Left kidney (tissue), 2 donors: Measurements from ENCODE around the gene MEOX1. TPM values are rescaled to one million over a fixed set of nuclear protein-coding genes. Genes with fewer than 3 reads are reported as not detected.

ENCODE experiments used
- DNase-seq: peaks from one replicate; pipeline ENCODE4 v3.0.0-alpha.2; 2013
- polyA plus RNA-seq: library from polyadenylated mRNA; unstranded; fragments of 120-200 nt; gene quantifications from one replicate; pipeline ENCODE4 v1.2.1, GENCODE V29; 2013; ENCODE audit not compliant: insufficient read length

Gene MEOX1
- polyA plus RNA-seq, 1 donor = 15.5 TPM

DNA sequence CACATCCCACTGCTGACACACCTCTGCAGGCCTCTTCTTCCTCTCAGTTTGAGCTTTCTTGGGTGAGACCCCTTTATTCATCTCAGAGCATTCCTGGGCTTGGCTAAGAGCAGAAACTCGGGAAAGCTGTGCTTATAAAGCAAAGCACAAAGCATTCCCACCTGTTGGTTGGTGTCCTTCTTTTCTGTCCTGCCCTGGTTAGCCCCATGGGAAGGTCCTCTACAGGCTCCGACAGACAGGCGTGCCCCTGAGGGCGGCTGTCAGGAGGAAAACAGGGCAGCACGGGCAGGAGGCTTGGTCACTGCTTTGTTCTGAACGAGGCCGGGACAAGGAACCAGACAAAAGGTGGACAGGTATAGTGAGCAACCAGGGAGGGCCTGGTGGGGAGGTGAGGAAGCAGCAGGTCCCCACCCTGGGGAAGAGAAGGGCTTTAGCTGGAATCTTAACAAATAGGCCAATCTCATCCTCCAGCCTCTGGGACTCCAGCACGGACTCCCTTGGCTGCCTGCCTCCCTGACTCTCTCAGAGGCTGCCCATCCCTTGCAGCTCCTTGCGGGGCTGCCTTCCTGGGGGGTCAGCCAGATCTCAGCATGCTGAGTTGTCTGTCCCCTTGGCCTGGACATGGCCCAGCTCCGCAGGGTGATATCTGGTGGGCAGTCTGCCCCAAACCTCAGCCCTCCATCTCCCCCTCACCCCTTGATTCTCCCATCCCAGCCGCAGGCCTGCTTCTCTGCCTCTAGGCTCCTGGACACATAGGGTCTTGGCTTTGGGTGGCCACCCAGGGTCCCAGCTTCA lies 1.7 kb downstream of the MEOX1 start:
- DNase-seq = no peak

DNA sequence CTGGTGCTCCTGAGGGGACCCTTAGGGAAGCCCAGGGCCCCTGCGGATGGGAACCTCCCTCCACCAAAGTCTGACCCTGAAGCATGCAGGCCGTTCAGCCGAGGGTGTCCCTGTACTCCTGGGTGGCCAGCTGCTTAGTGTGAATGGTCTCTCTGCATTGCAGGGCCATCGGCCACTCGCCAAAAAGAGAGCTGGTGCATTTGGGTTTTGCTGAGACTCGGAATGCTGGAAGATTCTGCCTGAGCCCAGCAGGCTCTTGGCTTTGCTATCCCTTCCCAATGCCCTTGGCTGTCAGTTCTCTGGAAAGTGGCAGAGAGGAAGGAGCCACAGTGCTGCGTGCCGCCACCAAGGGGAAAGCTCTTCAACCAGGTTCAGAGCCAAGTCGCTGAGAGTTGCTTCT lies 2.8 kb downstream of the MEOX1 start:
- DNase-seq = no peak

DNA sequence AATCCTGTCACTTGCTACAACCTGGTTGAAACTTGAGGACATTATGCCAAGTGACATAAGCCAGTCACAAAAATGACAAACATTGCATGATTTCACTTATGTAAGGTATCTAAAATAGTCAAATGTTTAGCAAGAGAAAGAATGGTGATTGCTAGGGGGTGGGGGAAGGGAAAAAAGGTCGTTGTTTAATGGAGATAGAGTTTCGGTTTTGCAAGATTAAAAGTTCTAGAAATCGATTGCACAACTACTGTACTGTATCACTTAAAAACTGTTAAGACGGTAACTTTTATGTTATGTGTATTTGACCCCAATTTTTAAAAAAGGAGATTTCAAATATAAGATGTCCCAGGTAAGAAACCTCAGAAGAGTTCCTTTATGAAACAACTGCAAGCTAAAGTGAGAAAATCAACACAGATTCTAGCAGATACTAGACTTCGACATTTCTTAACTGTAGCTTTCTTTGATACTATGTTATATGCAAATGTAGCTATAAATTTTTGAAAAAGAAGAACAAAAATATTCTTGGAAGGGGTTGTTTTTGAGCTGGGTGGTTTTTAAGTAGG lies 5.9 kb downstream of the MEOX1 start:
- no peak for DNase-seq

DNA sequence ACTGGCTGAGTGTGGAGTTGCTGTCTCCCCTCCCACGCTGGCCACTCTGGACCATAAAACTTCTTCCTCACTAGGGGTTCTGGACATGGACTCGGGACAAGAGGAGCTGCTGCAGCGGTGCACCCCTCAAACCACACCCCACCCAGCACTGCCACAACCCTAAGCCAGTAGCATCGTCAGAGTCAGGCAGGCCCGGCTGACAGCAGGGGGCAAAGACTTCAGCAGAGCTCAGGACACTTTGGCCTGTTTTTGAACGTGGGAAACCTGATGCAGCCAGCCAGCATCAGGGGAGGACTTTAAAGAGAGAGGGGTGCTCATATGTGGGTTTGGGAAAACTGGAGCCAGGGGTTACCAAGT lies 9.6 kb downstream of the MEOX1 start:
- DNase-seq = no peak

DNA sequence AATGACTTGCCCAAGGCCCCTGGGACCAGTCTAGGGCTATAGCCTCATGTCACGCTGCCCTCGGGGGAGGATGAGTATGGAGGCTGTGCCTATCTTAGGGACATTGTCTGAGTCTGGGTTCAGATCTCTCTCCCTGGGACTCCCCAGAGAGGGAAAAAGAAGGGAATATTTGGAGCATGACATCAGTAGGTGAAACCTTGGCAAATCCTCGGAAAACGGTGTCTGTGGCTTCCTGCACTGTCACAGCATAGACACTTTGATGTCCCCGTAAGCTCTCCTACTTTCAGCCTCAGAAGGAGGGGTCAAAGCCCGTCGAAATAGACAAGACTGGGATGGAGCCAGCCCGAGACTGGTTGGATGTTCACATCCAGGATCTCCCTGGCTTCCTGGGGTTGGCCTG lies 11.3 kb downstream of the MEOX1 start:
- no peak for DNase-seq

DNA sequence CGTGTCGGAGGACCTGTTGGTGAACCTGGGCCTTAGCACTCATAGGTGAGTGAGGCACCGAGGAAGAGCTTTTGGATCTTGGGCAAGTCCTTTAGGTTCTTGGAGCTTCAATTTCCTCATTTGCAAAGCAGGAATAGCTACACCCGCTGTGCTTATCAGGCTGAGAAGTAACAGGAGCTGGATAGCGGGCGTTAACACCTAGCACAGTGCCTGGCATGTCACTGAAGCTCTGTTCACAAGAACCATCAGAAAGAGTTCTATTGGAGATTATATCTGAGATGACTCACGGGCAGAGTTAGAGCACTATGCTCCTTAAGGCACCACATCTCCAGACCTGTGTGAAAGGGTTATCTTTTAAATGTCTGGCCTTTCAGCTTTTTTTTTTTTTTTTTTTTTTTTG lies 12.8 kb downstream of the MEOX1 start:
- no peak for DNase-seq

DNA sequence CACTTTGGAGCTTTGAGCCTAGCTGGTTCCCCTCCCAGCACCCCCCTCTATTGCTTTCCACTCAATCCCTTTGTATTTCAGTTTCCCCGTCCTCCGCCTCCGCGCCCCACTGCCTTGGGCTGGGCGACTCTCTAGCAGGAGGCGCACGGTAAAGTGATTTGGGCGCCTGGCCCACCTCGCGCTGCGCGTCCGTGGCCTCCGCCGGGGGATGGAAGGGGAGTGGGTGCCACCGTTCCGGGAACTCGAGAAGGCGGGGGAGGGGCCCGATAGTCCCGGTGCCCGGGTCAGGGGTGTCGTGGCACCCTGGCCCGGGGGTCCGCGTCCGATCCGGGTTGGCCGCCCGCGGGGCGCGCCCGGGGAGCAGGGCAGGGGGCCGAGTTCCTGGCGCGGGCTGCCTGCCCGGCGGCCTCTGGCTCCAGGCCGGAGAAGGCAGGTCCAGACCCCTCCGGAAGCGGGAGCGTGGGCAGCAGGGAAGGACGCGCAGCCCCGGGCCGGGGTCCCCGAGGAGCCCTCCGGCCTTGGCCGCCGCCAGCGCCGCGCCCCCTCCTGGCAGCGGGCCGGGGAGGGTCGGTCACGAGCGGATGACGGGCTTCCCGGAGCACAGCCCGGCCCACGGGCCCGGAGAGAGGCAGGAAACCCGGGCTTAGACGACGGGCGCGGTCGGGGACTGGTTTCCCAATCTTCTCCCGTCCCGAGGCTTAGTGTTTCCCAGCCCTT lies 15.8 kb downstream of the MEOX1 start:
- DNase-seq = no peak

DNA sequence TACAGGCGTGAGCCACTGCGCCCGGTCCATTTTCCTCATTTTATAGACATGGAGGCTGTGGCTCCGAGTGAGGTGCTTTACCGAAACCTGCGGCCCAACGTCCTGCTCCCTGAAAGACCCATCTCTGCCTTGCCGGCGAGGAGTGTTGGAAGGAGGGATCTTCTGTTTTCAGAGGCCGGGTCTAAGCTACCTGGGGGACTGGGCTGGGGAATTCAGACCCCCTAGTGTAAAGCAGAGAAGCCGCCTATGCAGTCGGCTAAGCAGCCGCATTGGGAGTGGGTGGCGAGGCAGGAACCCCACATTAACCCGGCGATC lies 16.3 kb downstream of the MEOX1 start:
- no peak for DNase-seq

DNA sequence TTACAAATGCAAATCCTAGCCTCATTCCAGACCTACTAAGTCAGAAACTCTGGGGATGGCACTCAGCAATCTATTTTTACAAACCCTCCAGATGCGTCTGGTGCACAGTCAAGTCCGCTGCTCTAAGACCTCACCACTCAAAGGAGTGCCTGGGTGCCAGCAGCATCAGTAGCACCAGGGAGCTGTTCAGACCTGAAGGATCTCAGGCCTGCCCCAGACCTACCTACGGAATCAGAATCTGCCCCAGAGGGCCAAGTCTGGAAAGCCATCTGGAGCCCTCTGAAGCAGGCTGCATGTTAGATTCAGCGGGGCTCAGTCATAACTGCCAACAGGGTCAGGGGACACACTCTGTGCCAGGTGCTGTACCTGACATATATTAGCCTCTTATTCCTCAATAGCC lies 17.6 kb downstream of the MEOX1 start:
- DNase-seq = no peak

DNA sequence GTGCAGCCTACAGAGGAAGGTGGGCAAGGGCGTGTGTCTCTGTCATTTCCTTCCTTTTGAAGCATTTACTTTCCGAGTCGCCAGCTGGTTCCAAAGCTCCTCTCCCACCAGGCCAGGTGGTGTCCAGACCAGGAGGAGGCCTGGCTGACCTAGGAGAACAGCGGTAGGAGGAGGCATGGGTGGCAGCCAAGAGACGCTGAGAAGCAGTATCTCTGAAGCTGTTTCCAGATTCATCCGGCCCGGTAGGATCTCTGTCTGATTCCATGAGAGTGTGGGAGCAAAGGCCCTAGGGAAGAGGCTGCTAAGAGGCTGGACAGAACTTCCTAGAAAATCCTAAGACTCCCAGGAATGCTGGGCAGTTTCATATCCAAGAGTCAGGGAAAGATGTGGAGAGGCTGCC lies 20.3 kb downstream of the MEOX1 start:
- DNase-seq = no peak

DNA sequence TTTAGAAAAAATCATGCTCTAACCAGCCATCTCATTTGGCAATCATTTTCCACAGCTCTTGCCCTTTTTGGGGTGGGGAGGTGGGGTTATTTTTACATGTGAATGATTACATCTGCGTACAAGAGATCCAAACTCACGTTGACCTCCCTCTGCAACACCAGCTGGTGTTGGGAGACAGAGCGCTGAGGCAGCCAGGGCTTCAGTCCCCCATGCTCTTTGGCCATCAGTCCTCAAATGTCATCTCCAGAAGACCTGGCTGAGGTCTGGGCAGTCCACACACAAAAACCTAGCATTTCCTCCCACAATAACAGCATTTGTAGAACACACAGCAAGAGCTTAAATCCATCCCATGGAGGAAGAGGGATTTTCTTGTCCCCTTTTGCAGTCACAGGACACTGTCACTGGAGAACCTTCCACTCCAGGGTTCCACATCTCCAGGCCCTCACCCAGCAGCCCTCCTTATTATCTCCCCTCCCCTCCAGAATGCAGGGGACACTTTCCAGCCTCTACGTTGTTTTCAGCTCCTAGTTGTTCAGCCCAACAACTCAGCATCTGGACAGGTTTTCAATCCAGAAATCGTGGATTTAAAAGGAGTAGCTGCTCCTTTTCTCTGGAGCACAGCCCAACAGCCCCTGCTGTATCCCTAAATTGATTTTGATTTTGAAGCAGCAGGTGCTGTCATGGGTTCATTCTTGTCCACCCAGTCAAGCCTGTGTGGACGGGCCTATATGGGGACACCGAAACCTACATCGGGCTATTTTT lies 21.1 kb downstream of the MEOX1 start:
- no peak for DNase-seq

DNA sequence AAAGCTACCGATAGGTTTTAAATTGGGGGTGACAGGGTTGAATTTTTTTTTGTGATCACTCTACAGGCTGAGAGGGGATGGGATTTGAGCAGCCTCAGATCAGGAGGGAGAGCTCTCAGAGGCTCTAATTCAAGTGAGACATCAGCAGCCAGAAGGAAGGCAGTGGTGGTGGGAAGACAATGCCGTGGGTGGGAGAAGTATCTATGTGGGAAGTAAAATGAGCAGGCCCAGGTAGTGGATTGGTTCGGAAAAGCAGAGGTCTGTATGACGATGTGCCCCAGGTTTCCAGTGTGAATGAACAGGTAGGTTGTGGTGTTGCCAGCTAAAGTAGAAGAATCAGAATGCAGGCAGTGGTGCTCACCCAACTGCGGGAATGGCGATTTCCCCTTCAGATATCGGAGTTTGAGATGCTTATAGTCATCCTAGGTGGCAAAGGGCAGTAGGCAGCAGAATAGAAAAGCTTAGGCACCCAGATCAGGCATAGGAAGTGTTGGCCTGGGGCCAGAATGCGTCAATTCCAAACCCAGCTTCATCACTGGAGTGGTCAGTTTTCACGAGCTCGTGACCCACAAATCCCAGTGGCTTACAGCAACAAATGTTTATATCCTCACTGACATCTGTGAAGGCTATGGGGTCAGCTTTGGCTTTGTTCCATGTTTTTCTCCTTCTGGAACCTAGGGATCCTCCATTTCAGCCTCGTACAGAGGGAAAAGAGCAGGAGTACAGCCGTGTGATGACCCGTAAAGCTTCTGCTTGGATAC lies 24.0 kb downstream of the MEOX1 start:
- DNase-seq = no peak

DNA sequence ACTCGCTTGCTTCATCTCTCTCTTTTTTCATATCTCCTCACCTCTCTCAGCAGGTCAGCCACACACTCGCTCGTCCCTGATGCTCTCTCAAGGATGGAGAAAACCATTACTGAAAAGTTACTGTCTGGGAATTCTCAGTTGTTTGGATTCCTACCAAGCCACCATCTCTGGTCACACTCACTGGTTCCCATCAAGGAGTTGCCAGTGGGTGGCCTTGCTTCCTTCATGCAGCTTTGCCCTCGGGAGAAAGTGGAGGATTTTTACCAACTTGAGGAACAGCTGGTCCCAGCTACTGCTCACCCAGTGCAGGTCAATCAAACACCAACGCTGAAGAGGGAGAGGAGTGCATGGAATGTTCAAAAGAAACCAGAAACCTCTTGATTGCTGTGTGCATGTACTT lies 25.3 kb downstream of the MEOX1 start:
- DNase-seq = no peak

DNA sequence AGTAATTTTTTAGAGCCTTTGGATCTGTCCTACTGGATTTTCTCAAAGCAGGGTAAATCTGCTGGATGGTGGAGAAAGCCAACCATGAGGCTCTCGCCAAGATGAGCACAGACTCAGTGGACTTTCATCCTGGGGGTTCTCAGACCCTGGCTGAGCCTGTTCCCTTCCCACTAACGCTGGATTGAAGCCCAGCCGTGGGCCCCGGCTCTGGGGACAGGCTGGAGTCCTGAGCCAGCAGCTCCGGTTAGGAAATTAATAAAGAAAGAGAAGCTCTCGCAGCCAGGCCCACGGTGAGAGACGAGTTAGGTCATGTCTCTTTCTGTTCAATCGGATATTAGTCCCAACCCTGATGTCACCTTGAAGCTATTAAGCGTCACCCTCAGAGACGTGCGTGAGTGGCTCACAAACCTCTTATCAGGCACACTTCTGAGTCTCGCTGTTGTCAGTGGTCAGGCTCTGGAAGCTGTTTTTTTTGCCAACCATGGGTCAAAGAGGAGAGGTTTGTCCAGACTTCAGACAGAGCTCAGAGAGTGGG lies 27.1 kb downstream of the MEOX1 start:
- DNase-seq = no peak

DNA sequence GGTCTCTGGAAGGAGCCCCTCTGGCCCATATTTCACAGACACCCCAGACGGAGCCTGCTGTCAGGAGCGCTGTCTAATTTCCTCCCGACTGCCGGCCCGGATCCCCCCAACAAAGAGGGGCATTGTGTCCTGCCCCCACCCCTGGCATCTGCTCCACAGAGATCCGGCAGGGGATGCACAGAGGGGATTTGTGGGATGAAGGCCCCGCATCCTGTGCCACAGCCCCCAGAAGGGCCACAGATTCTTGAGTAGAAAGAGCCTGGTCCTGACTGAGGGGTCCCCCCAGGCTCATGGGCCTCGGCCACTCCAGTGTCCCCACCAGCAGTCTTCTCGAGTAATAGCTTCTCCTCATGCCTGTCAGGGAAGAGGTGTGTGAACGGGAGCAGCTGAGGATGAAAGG lies 29.5 kb downstream of the MEOX1 start:
- no peak for DNase-seq

DNA sequence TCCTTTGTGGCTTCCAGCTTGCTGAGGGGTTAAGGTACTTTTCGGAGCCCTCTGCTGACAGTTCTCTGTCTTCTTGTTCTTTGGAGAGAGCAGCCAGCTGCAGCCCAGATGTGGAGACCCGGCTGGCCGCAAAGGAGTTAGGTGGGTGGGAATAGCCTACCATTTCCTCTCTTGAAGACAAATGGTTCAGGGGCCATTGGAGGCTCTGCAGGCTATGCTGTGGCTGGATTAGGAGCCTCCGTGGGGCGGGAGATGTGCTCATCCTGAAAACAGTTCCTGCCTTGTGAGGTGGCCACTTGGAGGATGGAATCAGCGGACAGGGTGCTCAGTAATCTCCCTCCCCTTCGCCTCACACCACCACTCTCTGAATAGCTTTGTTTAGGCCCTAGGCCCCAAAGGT lies 30.3 kb downstream of the MEOX1 start:
- DNase-seq = no peak

DNA sequence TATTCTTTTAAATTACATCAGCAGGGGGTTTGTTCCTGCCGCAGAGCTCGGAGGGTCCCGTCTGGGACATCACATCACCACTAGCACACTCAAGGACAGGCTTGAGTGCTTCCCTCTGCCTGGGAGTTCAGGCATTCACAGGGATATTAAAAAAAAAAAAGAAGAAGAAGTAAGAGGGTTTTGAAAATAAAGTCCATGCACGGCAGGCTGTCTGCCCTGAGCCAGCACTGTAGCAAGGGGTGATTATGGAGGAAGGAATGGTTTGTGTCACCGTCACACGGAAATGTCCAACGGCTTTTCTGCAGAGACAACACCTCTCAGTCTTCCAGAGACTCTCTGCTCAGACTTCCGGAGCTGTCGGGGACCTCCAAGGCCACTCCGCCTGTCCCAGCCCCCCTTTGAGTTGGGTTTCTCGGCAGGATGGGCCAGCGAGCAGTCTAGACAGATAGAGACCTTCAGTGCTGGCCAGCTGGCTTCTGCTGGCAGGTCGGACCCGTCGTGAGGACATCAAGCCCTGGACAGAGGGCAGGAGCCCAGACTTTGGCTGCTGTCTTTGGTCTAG lies 33.6 kb downstream of the MEOX1 start:
- DNase-seq = no peak

DNA sequence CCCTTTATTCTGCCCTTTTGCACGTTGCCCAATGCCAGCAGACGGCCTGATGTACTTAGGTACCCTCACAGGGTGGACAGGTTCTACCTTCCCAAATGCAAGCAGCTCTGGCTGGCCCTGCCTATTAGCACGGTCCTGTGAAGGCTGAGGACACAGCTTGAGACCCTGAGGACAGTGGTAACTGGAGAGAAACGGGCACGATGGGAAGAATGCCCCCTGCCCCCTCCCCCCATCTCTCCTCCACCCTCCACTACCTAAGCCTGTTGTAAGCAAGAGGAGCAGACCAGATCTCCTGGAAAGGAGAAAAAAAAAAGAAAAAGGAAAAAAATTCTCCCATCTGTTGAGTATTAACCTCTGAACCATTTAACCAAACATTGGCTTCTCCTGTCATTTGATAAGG lies 34.1 kb downstream of the MEOX1 start:
- DNase-seq = no peak

DNA sequence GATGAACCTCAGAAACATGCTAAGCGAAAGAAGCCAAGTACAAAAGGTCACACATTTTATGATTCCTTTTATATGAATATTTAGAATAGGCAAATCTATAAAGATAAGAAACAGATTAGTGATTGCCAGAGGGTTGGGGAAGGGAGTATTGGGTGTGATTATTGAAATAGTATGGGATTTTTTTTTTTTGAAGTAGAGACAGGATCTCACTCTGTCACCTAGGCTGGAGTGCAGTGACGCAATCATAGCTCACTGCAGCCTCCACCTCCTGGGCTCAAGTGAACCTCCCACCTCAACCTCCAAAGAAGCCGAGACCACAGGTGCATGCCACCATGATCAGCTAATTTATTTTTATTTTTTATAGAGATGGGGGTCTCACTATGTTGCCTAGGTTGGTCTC lies 35.7 kb downstream of the MEOX1 start:
- no peak for DNase-seq

DNA sequence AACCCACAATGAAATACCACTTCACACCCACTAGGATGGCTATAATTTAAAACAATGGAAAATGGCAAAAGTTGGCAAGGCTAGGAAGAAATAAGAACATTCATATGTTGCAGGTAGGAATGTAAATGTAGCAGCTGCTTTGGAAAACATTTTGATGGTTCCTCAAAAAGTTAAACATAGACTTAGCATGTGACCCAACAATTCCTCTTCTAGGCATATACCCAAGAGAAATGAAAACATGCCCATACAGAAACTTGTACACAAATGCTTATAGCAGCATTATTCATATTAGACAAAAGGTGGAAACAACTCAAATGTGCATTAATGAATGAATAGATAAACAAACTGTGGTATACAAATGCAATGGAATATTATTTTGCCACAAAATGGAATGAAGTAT lies 36.1 kb downstream of the MEOX1 start:
- DNase-seq = no peak

DNA sequence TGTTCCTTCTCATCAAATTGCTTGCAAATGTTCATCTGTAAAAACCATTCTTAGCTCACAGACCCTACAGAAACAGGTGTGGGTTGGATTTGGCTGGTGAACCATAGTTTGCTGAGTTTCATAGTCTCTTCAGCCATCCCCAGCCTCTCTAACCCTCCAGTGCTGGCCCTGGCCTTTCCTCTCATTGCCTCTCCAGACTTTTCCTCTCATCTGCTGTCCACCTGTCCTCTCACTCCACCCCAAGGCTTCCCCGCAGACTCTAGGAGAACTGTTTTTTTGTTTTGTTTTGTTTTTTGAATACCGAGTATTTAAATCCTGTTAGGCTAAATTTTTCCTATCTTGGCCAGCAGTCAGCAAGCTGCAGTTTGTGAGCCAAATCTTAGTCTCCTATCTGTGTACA lies 41.1 kb downstream of the MEOX1 start:
- DNase-seq = no peak

DNA sequence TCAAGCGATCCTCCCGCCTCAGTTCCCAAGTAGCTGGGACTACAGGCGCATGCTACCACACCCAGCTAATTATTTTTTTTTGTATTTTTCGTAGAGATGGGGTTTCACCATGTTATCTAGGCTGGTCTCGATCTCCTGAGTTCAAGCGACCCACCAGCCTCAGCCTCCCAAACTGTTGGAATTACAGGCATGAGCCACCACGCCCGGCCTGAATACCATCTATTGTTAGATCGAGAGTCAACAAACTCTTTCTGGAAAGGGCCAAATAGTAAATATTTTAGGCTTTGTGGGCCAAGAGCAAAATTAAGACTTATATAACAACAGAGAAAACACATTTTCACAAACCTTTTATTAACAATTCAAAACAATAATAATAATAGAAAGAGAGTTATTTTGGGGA lies 41.6 kb downstream of the MEOX1 start:
- DNase-seq = no peak
